HEK293T (cell line): ENCODE results near the gene PKP2.

ENCODE experiments used
- CTCF ChIA-PET: fragments of 350-600 bp; formaldehyde crosslinking; extraction: SDS; loops from one replicate; lab custom pipeline; 2021; ENCODE audit warnings: antibody characterized with exemption, inconsistent platforms; lab: Yijun Ruan, JAX
- POLR2A ChIA-PET: fragments of 350-600 bp; formaldehyde crosslinking; extraction: SDS; loops from one replicate; lab custom pipeline; 2020; ENCODE audit warnings: antibody characterized with exemption, inconsistent platforms; lab: Yijun Ruan, JAX
- DNase-seq: peaks from one replicate; pipeline ENCODE4 v3.0.0; 2012; ENCODE audit warnings: mixed read lengths; ENCODE audit errors: extremely low spot score
- ARNT ChIP-seq: fragments of 450-650 bp; IDR thresholded peaks from 2 replicates; pipeline ENCODE4 v1.6.1; 2017; ENCODE audit warnings: mild to moderate bottlenecking
- BHLHE40 ChIP-seq: fragments of 450-650 bp; IDR thresholded peaks from 2 replicates; pipeline ENCODE4 v1.6.1; 2016; ENCODE audit warnings: mild to moderate bottlenecking, moderate library complexity, borderline replicate concordance
- CTBP1 ChIP-seq: fragments of 450-650 bp; IDR thresholded peaks from 2 replicates; pipeline ENCODE4 v1.6.1; 2016; ENCODE audit warnings: borderline replicate concordance
- ELF4 ChIP-seq: fragments of 450-650 bp; IDR thresholded peaks from 2 replicates; pipeline ENCODE4 v1.6.1; 2017; ENCODE audit warnings: antibody characterized with exemption
- FOXA1 ChIP-seq: fragments of 450-650 bp; IDR thresholded peaks from 2 replicates; pipeline ENCODE4 v1.6.1; 2016; ENCODE audit warnings: mild to moderate bottlenecking
- FOXK2 ChIP-seq: fragments of 450-650 bp; IDR thresholded peaks from 2 replicates; pipeline ENCODE4 v1.6.1; 2016; ENCODE audit warnings: mild to moderate bottlenecking
- FOXM1 ChIP-seq: fragments of 450-650 bp; IDR thresholded peaks from 2 replicates; pipeline ENCODE4 v1.6.1; 2017; ENCODE audit warnings: mild to moderate bottlenecking, borderline replicate concordance
- HDGF ChIP-seq: fragments of 450-650 bp; IDR thresholded peaks from 2 replicates; pipeline ENCODE4 v1.6.1; 2017; ENCODE audit warnings: antibody characterized with exemption, borderline replicate concordance
- L3MBTL2 ChIP-seq: fragments of 450-650 bp; conservative IDR thresholded peaks from 2 replicates; pipeline ENCODE4 v1.6.1; 2016; ENCODE audit warnings: mild to moderate bottlenecking
- LEF1 ChIP-seq: fragments of 450-650 bp; IDR thresholded peaks from 2 replicates; pipeline ENCODE4 v1.6.1; 2017; ENCODE audit warnings: mild to moderate bottlenecking, borderline replicate concordance
- NFRKB ChIP-seq: fragments of 450-650 bp; IDR thresholded peaks from 2 replicates; pipeline ENCODE4 v1.6.1; 2016; ENCODE audit warnings: mild to moderate bottlenecking, moderate library complexity
- PKNOX1 ChIP-seq: fragments of 450-650 bp; IDR thresholded peaks from 2 replicates; pipeline ENCODE4 v1.6.1; 2016
- SP1 ChIP-seq: fragments of 450-650 bp; IDR thresholded peaks from 2 replicates; pipeline ENCODE4 v1.6.1; 2017
- SUZ12 ChIP-seq: fragments of 450-650 bp; IDR thresholded peaks from 2 replicates; pipeline ENCODE4 v1.6.1; 2016; ENCODE audit warnings: mild to moderate bottlenecking
- TARDBP ChIP-seq: fragments of 450-650 bp; IDR thresholded peaks from 2 replicates; pipeline ENCODE4 v1.6.1; 2016
- ZNF384 ChIP-seq: fragments of 450-650 bp; IDR thresholded peaks from 2 replicates; pipeline ENCODE4 v1.6.1; 2016

Gene PKP2

GRCh38 chr12:32901553-32901952 is 5.0 kb upstream of the PKP2 start:
- TF ChIP-seq LEF1 (no peak), NFRKB (no peak), ARNT (no peak), PKNOX1 (no peak), HDGF (no peak), CTBP1 (no peak), L3MBTL2 (no peak), FOXA1 (no peak), ZNF384 (no peak), ELF4 (no peak), SUZ12 (no peak), SP1 (no peak), BHLHE40 (no peak), FOXK2 (no peak), FOXM1 (no peak)
- DNase-seq: no peak
- ChIA-PET CTCF (interaction anchor here (0.7 kb wide), 1 partner anchor 67 kb away, joined by 3 read pairs; no protein-coding TSS in a partner anchor), POLR2A (no interaction called here)

GRCh38 chr12:32897687-32898573 is 1.4 kb upstream of the PKP2 start:
- no peak for TF ChIP-seq ZNF384
- no peak for TF ChIP-seq HDGF
- no peak for TF ChIP-seq FOXA1
- TF ChIP-seq NFRKB: no peak
- TF ChIP-seq CTBP1: no peak
- TF ChIP-seq L3MBTL2: no peak; the same call in 1 of the 2 replicates
- no peak for TF ChIP-seq ARNT
- TF ChIP-seq TARDBP: no peak
- no peak for TF ChIP-seq SUZ12
- TF ChIP-seq FOXK2: no peak
- TF ChIP-seq BHLHE40: no peak
- no peak for TF ChIP-seq FOXM1
- TF ChIP-seq SP1: no peak
- no peak for TF ChIP-seq ELF4
- no peak for TF ChIP-seq PKNOX1
- TF ChIP-seq LEF1: no peak
- ChIA-PET POLR2A (interaction anchor here (4.3 kb wide), 1 partner anchor 143 kb away, joined by 19 read pairs; the partner anchor contains the start of gene YARS2), CTCF (interaction anchor here (2.5 kb wide), 1 partner anchor 142 kb away, joined by 12 read pairs; the partner anchor contains the start of gene YARS2)
- no peak for DNase-seq

- TF ChIP-seq CTBP1: no peak
- no peak for TF ChIP-seq ELF4
- TF ChIP-seq ZNF384: no peak
- no peak for TF ChIP-seq ARNT
- no peak for TF ChIP-seq L3MBTL2
- TF ChIP-seq FOXM1: no peak
- no peak for TF ChIP-seq HDGF
- TF ChIP-seq PKNOX1: no peak
- no peak for TF ChIP-seq FOXK2
- TF ChIP-seq TARDBP: no peak
- no peak for TF ChIP-seq SP1
- no peak for TF ChIP-seq NFRKB
- no peak for TF ChIP-seq LEF1
- TF ChIP-seq SUZ12: no peak
- DNase-seq: no peak
- ChIA-PET POLR2A (interaction anchor here (0.6 to 4.3 kb wide), 3 partner anchors 11 to 142 kb away, joined by 3 to 19 read pairs (median 5); partner anchors contain the start of gene YARS2), CTCF (interaction anchor here (2.5 kb wide), 1 partner anchor 142 kb away, joined by 12 read pairs; the partner anchor contains the start of gene YARS2)
Measured at GRCh38 chr12:32897281-32897610, 669 bp upstream of the PKP2 start.

- ChIA-PET CTCF (interaction anchor here (0.5 to 2.5 kb wide), 4 partner anchors 10 to 1639 kb away, joined by 3 to 12 read pairs (median 3); partner anchors contain the start of gene YARS2), POLR2A (interaction anchor here (0.9 to 4.3 kb wide), 3 partner anchors 10 to 140 kb away, joined by 3 to 19 read pairs (median 5); partner anchors contain the start of gene YARS2)
- peak; percentile 41 for DNase-seq
- TF ChIP-seq FOXK2: no peak
- peak; percentile 77 for TF ChIP-seq L3MBTL2
- no peak for TF ChIP-seq TARDBP
- no peak for TF ChIP-seq ZNF384
- TF ChIP-seq FOXA1: no peak
Measured at GRCh38 chr12:32895688-32896431, 717 bp downstream of the PKP2 start.

- ChIA-PET CTCF (no interaction called here), POLR2A (no interaction called here)
- TF ChIP-seq CTBP1 (no peak), LEF1 (no peak), ELF4 (no peak), FOXA1 (no peak), NFRKB (no peak), ARNT (no peak), L3MBTL2 (no peak), HDGF (no peak), FOXK2 (no peak), TARDBP (no peak), SP1 (no peak), ZNF384 (no peak), SUZ12 (no peak), PKNOX1 (no peak)
- DNase-seq: no peak
Measured at GRCh38 chr12:32894566-32894965, 2.0 kb downstream of the PKP2 start.
